Fibroblast of villous mesenchyme (primary cell): ENCODE data around the gene B3GNT4. TPM values are rescaled to one million over a fixed set of nuclear protein-coding genes. Genes with fewer than 3 reads are reported as not detected.
"Not testable (repeated sequence)": the region's sequence is repeated elsewhere in the genome, so short reads cannot be mapped to it uniquely, and the experiment has no call there.

ENCODE experiments used
- DNase-seq: peaks from one replicate; pipeline ENCODE4 v3.0.0-alpha.2; 2010; ENCODE audit warnings: low read depth
- H3K4me3 ChIP-seq: 2 replicates; pipeline ENCODE4 v1.5.1; 2011; ENCODE audit warnings: low read depth, mild to moderate bottlenecking, low read length
- CTCF ChIP-seq: IDR thresholded peaks from 2 replicates; pipeline ENCODE4 v1.5.1; 2012; ENCODE audit warnings: low read depth, mild to moderate bottlenecking, low read length; ENCODE audit not compliant: insufficient read depth
- small RNA-seq: library from RNA; depleted of rRNA; stranded (forward); fragments of <200 nt; gene quantifications from one replicate; pipeline ENCODE3, GENCODE V24; 2012
- total RNA-seq: library from RNA; depleted of rRNA; stranded (reverse); fragments of >200 nt; gene quantifications from 2 replicates; pipeline ENCODE4 v1.2.3, GENCODE V29; 2012

Gene B3GNT4
- total RNA-seq, 1 donor = under 0.01 TPM

GRCh38 chr12:122250536-122250935 is 47.0 kb downstream of the B3GNT4 start:
- H3K4me3 ChIP-seq = no peak overlapping the region
- DNase-seq = no peak
- no peak for TF ChIP-seq CTCF

GRCh38 chr12:122258462-122258861 is 55.0 kb downstream of the B3GNT4 start:
- DNase-seq, H3K4me3 ChIP-seq: not testable (repeated sequence)

Small RNA genes lying within 50 kb of the gene (small RNA-seq; reads per million reads assigned to genes)
- 0.75 reads per million for gene DIABLO

Other genes starting within 250 kb of the B3GNT4 start
- 3.9 TPM in 2 replicates for gene BCL7A, start 181.8 kb upstream of the B3GNT4 start, total RNA-seq
- gene MLXIP, start 125.0 kb upstream of the B3GNT4 start, total RNA-seq = 16.4 and 18.4 TPM in 2 replicates
- gene IL31, start 29.5 kb upstream of the B3GNT4 start, total RNA-seq = not detected in 2 replicates
- 1.6 and 1.7 TPM in 2 replicates for gene LRRC43, start 20.6 kb upstream of the B3GNT4 start, total RNA-seq
- gene DIABLO, start 22.3 kb downstream of the B3GNT4 start, total RNA-seq = 66.4 and 74.3 TPM in 2 replicates
- gene VPS33A, start 62.8 kb downstream of the B3GNT4 start, total RNA-seq = 19.0 and 23.7 TPM in 2 replicates
- gene CLIP1, start 219.0 kb downstream of the B3GNT4 start, total RNA-seq = 66.9 and 79.6 TPM in 2 replicates